Measurements from ENCODE around the gene EIF5A.

EIF5A gene

GRCh38 chr17:7326186-7326585, 18.8 kb downstream of the EIF5A start:
- TF ChIP-seq MAX (IDR thresholded peaks at IDR 0.05), result no peak
- no peak for TF ChIP-seq CREB1 (IDR thresholded peaks at IDR 0.05; ENCODE audit: low read depth)
- no peak for TF ChIP-seq RAD21 (IDR thresholded peaks at IDR 0.05; ENCODE audit: low read depth)
- TF ChIP-seq YY1 (IDR thresholded peaks at IDR 0.05; ENCODE audit: low read depth), result no peak
- no peak for TF ChIP-seq NFIC (IDR thresholded peaks at IDR 0.05)
- TF ChIP-seq CEBPB (IDR thresholded peaks at IDR 0.05), result no peak
- TF ChIP-seq REST (IDR thresholded peaks at IDR 0.05; ENCODE audit: low read depth), result no peak
- TF ChIP-seq EGR1 (IDR thresholded peaks at IDR 0.05), result no peak
- no peak for TF ChIP-seq TCF12 (IDR thresholded peaks at IDR 0.05; ENCODE audit: low read depth)
- no peak for TF ChIP-seq FOXM1 (IDR thresholded peaks at IDR 0.05; ENCODE audit: borderline replicate concordance, low read depth)
- TF ChIP-seq TEAD4 (IDR thresholded peaks at IDR 0.05), result no peak
- TF ChIP-seq EP300 (IDR thresholded peaks at IDR 0.05; ENCODE audit: borderline replicate concordance), result no peak

GRCh38 chr17:7327056-7327455, 19.6 kb downstream of the EIF5A start:
- no peak for TF ChIP-seq CREB1 (IDR thresholded peaks at IDR 0.05; ENCODE audit: low read depth)
- TF ChIP-seq TAF1 (IDR thresholded peaks at IDR 0.05; ENCODE audit: low read depth), result no peak
- no peak for TF ChIP-seq MAX (IDR thresholded peaks at IDR 0.05)
- TF ChIP-seq USF1 (IDR thresholded peaks at IDR 0.05), result no peak
- TF ChIP-seq FOXM1 (IDR thresholded peaks at IDR 0.05; ENCODE audit: borderline replicate concordance, low read depth), result no peak
- TF ChIP-seq ZBTB7A (IDR thresholded peaks at IDR 0.05; ENCODE audit: low read depth), result no peak
- TF ChIP-seq TCF12 (IDR thresholded peaks at IDR 0.05; ENCODE audit: low read depth), result no peak
- TF ChIP-seq REST (IDR thresholded peaks at IDR 0.05; ENCODE audit: low read depth), result no peak
- TF ChIP-seq EP300 (IDR thresholded peaks at IDR 0.05; ENCODE audit: borderline replicate concordance), result no peak
- TF ChIP-seq RAD21 (IDR thresholded peaks at IDR 0.05; ENCODE audit: low read depth), result no peak
- TF ChIP-seq CEBPB (IDR thresholded peaks at IDR 0.05), result no peak
- no peak for TF ChIP-seq TEAD4 (IDR thresholded peaks at IDR 0.05)
- no peak for TF ChIP-seq EGR1 (IDR thresholded peaks at IDR 0.05)
- TF ChIP-seq NFIC (IDR thresholded peaks at IDR 0.05), result no peak

- TF ChIP-seq FOXM1 (IDR thresholded peaks at IDR 0.05; ENCODE audit: borderline replicate concordance, low read depth) (no peak), TAF1 (IDR thresholded peaks at IDR 0.05; ENCODE audit: low read depth) (no peak), TEAD4 (IDR thresholded peaks at IDR 0.05) (no peak), CREB1 (IDR thresholded peaks at IDR 0.05; ENCODE audit: low read depth) (no peak), CEBPB (IDR thresholded peaks at IDR 0.05) (no peak), ZBTB7A (IDR thresholded peaks at IDR 0.05; ENCODE audit: low read depth) (no peak), RAD21 (IDR thresholded peaks at IDR 0.05; ENCODE audit: low read depth) (no peak), EGR1 (IDR thresholded peaks at IDR 0.05) (no peak), MAX (IDR thresholded peaks at IDR 0.05) (no peak), TCF12 (IDR thresholded peaks at IDR 0.05; ENCODE audit: low read depth) (no peak), YY1 (IDR thresholded peaks at IDR 0.05; ENCODE audit: low read depth) (no peak), REST (IDR thresholded peaks at IDR 0.05; ENCODE audit: low read depth) (no peak), EP300 (IDR thresholded peaks at IDR 0.05; ENCODE audit: borderline replicate concordance) (no peak), USF1 (IDR thresholded peaks at IDR 0.05) (no peak), NFIC (IDR thresholded peaks at IDR 0.05) (no peak)
Observed at GRCh38 chr17:7327501-7327900, 20.1 kb downstream of the EIF5A start.

GRCh38 chr17:7328009-7328408, 20.6 kb downstream of the EIF5A start:
- TF ChIP-seq EP300 (IDR thresholded peaks at IDR 0.05; ENCODE audit: borderline replicate concordance), result no peak
- no peak for TF ChIP-seq REST (IDR thresholded peaks at IDR 0.05; ENCODE audit: low read depth)
- TF ChIP-seq ZBTB7A (IDR thresholded peaks at IDR 0.05; ENCODE audit: low read depth), result no peak
- no peak for TF ChIP-seq CREB1 (IDR thresholded peaks at IDR 0.05; ENCODE audit: low read depth)
- TF ChIP-seq TAF1 (IDR thresholded peaks at IDR 0.05; ENCODE audit: low read depth), result no peak
- TF ChIP-seq YY1 (IDR thresholded peaks at IDR 0.05; ENCODE audit: low read depth), result no peak
- no peak for TF ChIP-seq TEAD4 (IDR thresholded peaks at IDR 0.05)
